ENCODE measurements around the gene PLVAP. TPM values are rescaled to one million over a fixed set of nuclear protein-coding genes. Genes with fewer than 3 reads are reported as not detected.

The PLVAP gene
- total RNA-seq, 1 experiment from 2014 or later, result 0.08 TPM

DNA sequence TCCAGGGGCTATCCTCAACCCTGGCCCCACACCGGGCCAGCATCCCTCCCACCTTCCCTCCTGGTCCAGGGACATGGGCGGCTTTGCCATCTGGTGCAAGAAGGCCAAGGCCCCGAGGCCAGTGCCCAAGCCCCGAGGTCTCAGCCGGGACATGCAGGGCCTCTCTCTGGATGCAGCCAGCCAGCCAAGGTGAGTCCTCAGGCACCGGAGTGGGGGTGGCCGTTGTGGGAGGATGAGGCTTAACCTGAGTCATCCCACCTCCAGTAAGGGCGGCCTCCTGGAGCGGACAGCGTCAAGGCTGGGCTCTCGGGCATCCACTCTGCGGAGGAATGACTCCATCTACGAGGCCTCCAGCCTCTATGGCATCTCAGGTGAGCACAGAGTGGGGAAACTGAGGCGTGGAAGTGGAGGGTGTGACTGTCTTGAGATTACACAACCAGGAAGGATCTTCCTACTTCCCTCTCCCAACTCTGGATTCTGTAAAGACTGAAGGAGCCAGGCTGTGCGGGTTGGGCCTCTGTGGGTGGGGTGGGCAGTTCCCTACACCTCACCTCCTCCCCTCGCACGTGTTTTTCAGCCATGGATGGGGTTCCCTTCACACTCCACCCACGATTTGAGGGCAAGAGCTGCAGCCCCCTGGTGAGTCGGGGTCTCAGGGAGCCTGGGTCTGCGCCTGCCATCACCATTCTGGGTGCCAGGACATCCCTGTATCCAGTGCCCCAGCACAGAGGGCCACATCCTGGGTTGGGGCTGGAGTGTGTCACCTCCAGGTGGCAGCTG is 46.5 kb upstream of the PLVAP start:
- Histone ChIP-seq H3K36me3 (ENCODE audit: control insufficient read depth, insufficient read depth, low read length) (no peaks in the 10 kb centered on the region; the same call in 1 of the 2 replicates), H3K9me3 (ENCODE audit: control insufficient read depth, insufficient read depth, low read depth, low read length) (no peaks in the 10 kb centered on the region), H3K27me3 (ENCODE audit: control insufficient read depth, insufficient read depth, low read length) (no peaks in the 10 kb centered on the region), H3K4me3 (ENCODE audit: low read depth in 2 of 2, low read length in 2 of 2) (no peak overlapping the region), H3K4me1 (ENCODE audit: control insufficient read depth, insufficient read depth, low read length) (peaks cover 6% of the 10 kb centered on the region; the same call in 1 of the 2 replicates), H3K27ac (ENCODE audit: low read length) (no peak overlapping the region)
- no TSS peak for BruUV-seq (replicated peaks)
- intact Hi-C loops (cut with micrococcal nuclease; ENCODE audit: unreplicated experiment), result no loop called here
- POLR2A ChIA-PET, result no interaction called here
- ATAC-seq (no peak), DNase-seq (ENCODE audit: low read depth, low spot score) (no peak)
- TF ChIP-seq TCF7L2 (IDR thresholded peaks at IDR 0.05; ENCODE audit: low read depth, low read length) (no peak), SIN3A (IDR thresholded peaks at IDR 0.05; ENCODE audit: borderline replicate concordance, insufficient read depth, low read depth, low read length) (no peak), POLR2AphosphoS5 (IDR thresholded peaks at IDR 0.05; ENCODE audit: low read depth, low read length) (no peak)
- TF ChIP-seq, protein P1, sequence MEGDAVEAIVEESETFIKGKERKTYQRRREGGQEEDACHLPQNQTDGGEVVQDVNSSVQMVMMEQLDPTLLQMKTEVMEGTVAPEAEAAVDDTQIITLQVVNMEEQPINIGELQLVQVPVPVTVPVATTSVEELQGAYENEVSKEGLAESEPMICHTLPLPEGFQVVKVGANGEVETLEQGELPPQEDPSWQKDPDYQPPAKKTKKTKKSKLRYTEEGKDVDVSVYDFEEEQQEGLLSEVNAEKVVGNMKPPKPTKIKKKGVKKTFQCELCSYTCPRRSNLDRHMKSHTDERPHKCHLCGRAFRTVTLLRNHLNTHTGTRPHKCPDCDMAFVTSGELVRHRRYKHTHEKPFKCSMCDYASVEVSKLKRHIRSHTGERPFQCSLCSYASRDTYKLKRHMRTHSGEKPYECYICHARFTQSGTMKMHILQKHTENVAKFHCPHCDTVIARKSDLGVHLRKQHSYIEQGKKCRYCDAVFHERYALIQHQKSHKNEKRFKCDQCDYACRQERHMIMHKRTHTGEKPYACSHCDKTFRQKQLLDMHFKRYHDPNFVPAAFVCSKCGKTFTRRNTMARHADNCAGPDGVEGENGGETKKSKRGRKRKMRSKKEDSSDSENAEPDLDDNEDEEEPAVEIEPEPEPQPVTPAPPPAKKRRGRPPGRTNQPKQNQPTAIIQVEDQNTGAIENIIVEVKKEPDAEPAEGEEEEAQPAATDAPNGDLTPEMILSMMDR (IDR thresholded peaks at IDR 0.05), result no peak
- TF ChIP-seq, protein P2, sequence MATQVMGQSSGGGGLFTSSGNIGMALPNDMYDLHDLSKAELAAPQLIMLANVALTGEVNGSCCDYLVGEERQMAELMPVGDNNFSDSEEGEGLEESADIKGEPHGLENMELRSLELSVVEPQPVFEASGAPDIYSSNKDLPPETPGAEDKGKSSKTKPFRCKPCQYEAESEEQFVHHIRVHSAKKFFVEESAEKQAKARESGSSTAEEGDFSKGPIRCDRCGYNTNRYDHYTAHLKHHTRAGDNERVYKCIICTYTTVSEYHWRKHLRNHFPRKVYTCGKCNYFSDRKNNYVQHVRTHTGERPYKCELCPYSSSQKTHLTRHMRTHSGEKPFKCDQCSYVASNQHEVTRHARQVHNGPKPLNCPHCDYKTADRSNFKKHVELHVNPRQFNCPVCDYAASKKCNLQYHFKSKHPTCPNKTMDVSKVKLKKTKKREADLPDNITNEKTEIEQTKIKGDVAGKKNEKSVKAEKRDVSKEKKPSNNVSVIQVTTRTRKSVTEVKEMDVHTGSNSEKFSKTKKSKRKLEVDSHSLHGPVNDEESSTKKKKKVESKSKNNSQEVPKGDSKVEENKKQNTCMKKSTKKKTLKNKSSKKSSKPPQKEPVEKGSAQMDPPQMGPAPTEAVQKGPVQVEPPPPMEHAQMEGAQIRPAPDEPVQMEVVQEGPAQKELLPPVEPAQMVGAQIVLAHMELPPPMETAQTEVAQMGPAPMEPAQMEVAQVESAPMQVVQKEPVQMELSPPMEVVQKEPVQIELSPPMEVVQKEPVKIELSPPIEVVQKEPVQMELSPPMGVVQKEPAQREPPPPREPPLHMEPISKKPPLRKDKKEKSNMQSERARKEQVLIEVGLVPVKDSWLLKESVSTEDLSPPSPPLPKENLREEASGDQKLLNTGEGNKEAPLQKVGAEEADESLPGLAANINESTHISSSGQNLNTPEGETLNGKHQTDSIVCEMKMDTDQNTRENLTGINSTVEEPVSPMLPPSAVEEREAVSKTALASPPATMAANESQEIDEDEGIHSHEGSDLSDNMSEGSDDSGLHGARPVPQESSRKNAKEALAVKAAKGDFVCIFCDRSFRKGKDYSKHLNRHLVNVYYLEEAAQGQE (IDR thresholded peaks at IDR 0.05; ENCODE audit: insufficient read depth in 1 of 2, low read depth in 2 of 2, low read length in 1 of 2), result no peak
- in situ Hi-C loops (cut with HindIII; ENCODE audit: low pct_unique_long_range_greater_than_20kb, low sequenced_read_pairs), result no loop called here
- CTCF ChIA-PET, result interaction anchor here (0.5 to 0.6 kb wide), 2 partner anchors 79 to 106 kb away, joined by 3 to 4 read pairs; no protein-coding TSS in a partner anchor

DNA sequence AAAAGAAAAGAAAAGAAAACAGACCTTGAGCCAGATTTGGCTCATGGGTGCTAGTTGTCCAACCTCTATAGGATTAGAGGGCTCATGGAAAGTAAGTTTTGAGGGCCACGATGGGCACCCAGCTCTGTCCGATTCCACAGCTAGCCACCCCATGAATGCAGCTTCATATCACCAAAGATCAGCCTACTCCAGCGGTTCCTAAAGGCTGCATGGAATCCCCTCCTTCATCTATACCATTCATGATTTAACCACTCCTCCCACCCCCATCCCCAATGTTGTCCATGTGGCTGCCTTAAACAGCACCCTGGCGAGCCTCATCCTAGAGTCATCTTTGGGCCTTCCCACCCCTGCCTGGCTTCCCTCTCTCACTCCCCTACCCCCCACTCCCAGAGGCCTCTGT is 44.8 kb upstream of the PLVAP start:
- intact Hi-C loops (cut with micrococcal nuclease; ENCODE audit: unreplicated experiment), result no loop called here
- CTCF ChIA-PET, result no interaction called here

More for the DNA sequence above, 44.8 kb upstream of the PLVAP start:
- Histone ChIP-seq H3K4me1 (ENCODE audit: control insufficient read depth, insufficient read depth, low read length) (peaks cover 6% of the 10 kb centered on the region; the same call in 1 of the 2 replicates), H3K9me3 (ENCODE audit: control insufficient read depth, insufficient read depth, low read depth, low read length) (no peaks in the 10 kb centered on the region), H3K27me3 (ENCODE audit: control insufficient read depth, insufficient read depth, low read length) (no peaks in the 10 kb centered on the region), H3K4me3 (ENCODE audit: low read depth in 2 of 2, low read length in 2 of 2) (no peak overlapping the region), H3K36me3 (ENCODE audit: control insufficient read depth, insufficient read depth, low read length) (no peaks in the 10 kb centered on the region; the same call in 1 of the 2 replicates), H3K27ac (ENCODE audit: low read length) (no peak overlapping the region)
- DNase-seq (ENCODE audit: low read depth, low spot score), result no peak
- TF ChIP-seq SIN3A (IDR thresholded peaks at IDR 0.05; ENCODE audit: borderline replicate concordance, insufficient read depth, low read depth, low read length) (no peak), TCF7L2 (IDR thresholded peaks at IDR 0.05; ENCODE audit: low read depth, low read length) (no peak), POLR2AphosphoS5 (IDR thresholded peaks at IDR 0.05; ENCODE audit: low read depth, low read length) (no peak)
- TF ChIP-seq, protein P1 (IDR thresholded peaks at IDR 0.05), result no peak
- TF ChIP-seq, protein P2 (IDR thresholded peaks at IDR 0.05; ENCODE audit: insufficient read depth in 1 of 2, low read depth in 2 of 2, low read length in 1 of 2), result no peak
- in situ Hi-C loops (cut with HindIII; ENCODE audit: low pct_unique_long_range_greater_than_20kb, low sequenced_read_pairs), result no loop called here
- BruUV-seq (replicated peaks), result no TSS peak
- POLR2A ChIA-PET, result no interaction called here
- ATAC-seq, result no peak
